Uterus (tissue), 4 donors: ENCODE data around the gene SBNO2. TPM values are rescaled to one million over a fixed set of nuclear protein-coding genes. Genes with fewer than 3 reads are reported as not detected.

ENCODE experiments used
- DNase-seq, 2 donors: peaks; one replicate each; pipeline ENCODE4 v3.0.0-alpha.2; 2019 to 2020
- H3K27ac ChIP-seq, 2 donors: fragments of 200-600 bp; sonication (generic); 1 replicate in 1 of 2; 2 replicates in 1 of 2; pipeline ENCODE4 v1.5.1; 2016 to 2018
- H3K27me3 ChIP-seq, 2 donors: fragments of 200-600 bp; sonication (generic); one replicate each; pipeline ENCODE4 v1.5.1; 2018 to 2019; ENCODE audit warnings: control low read depth in 1 of 2
- H3K36me3 ChIP-seq, 2 donors: fragments of 200-600 bp; sonication (generic); one replicate each; pipeline ENCODE4 v1.5.1; 2019; ENCODE audit warnings: control low read depth in 1 of 2
- H3K4me1 ChIP-seq, 2 donors: fragments of 200-600 bp; sonication (generic); one replicate each; pipeline ENCODE4 v1.5.1; 2018 to 2019; ENCODE audit warnings: control low read depth in 1 of 2
- H3K4me3 ChIP-seq, 2 donors: fragments of 200-600 bp; sonication (generic); 1 replicate in 1 of 2; 2 replicates in 1 of 2; pipeline ENCODE4 v1.5.1; 2018 to 2019; ENCODE audit warnings: mild to moderate bottlenecking in 1 of 2
- H3K9me3 ChIP-seq, 2 donors: fragments of 200-600 bp; sonication (generic); one replicate each; pipeline ENCODE4 v1.5.1; 2019; ENCODE audit warnings: control low read depth in 1 of 2
- CTCF ChIP-seq, 4 experiments: fragments of 200-600 bp in 2 of 4; fragments of 450-650 bp in 2 of 4; sonication (generic) in 2 of 4; IDR thresholded peaks; one replicate each; pipeline ENCODE4 v1.5.1; 2016 to 2019; ENCODE audit warnings: antibody characterized with exemption in 4 of 4, mild to moderate bottlenecking in 2 of 4, moderate library complexity in 1 of 4
- POLR2A ChIP-seq, 2 donors: fragments of 450-650 bp; IDR thresholded peaks; one replicate each; pipeline ENCODE4 v1.6.1; 2016; ENCODE audit warnings: antibody characterized with exemption in 2 of 2, mild to moderate bottlenecking in 1 of 2, moderate library complexity in 1 of 2
- intact Hi-C: fragments of 100-400 bp; cut with DNase I; formaldehyde crosslinking; loops from one replicate; pipeline ENCODE4 v1.15.1; 2023; ENCODE audit warnings: low total_unique reads
- total RNA-seq, 4 donors: library from RNA; depleted of rRNA in 3 of 4; stranded (reverse); fragments of >200 nt in 3 of 4; gene quantifications; one replicate each; pipeline versions ENCODE4 v1.1.0 to v1.2.4, GENCODE V29; 2014 to 2023
- donor health status: DM: yes; HTN: yes; CAD: no.

The SBNO2 gene
- total RNA-seq, 4 donors from 2014 or later: 4.4 to 107 (median 10.7) TPM

GRCh38 chr19:1082165-1082927, 91.7 kb downstream of the SBNO2 start:
- DNase-seq: no peak
- Histone ChIP-seq H3K9me3 (no peaks in the 10 kb centered on the region), H3K4me1 (peaks cover 0 to 13% of the 10 kb centered on the region in 2 donors), H3K27me3 (no peaks in the 10 kb centered on the region), H3K4me3 (no peak overlapping the region), H3K36me3 (no peaks in the 10 kb centered on the region), H3K27ac (no peak overlapping the region)
- TF ChIP-seq CTCF (IDR thresholded peaks at IDR 0.05): no peak
- no peak for TF ChIP-seq POLR2A (IDR thresholded peaks at IDR 0.05)
- intact Hi-C loops: loop anchor here (10.0 kb wide), 1 partner anchor 48 kb away; no protein-coding TSS in a partner anchor

DNA sequence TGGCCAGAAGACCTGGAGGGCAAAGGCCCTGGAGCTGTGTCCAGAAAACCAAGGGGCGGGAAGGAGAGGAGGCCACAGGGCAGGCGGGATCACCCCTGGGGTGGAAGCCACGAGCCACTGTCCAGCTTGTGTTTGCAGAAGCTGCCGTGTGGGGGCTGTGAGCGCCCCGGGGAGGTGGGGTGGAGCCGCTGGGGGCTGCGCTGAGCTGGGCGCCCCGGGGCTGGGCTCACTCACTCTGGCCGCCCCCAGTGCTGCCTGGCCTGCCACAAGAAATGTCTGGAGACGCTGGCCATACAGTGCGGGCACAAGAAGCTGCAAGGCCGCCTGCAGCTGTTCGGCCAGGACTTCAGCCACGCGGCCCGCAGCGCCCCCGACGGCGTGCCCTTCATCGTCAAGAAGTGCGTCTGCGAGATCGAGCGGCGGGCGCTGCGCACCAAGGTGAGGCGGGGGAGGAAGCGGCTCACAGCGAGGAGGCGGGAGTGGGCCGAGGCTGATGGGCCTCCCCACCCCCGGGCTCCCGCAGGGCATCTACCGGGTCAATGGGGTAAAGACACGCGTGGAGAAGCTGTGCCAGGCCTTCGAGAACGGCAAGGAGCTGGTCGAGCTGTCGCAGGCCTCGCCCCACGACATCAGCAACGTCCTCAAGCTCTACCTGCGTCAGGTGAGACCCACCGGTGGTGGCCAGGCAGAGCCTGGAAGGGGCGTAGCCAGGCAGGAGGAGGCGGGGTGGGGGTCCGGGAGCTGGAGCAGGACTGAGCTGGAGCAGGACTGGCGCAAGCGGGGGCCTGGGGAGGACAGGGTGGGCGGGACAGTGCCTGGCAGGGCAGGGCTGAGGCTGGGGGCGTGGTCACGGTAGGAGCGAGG, 92.5 kb downstream of the SBNO2 start:
- Histone ChIP-seq H3K27me3 (no peaks in the 10 kb centered on the region), H3K4me3 (no peak overlapping the region), H3K36me3 (no peaks in the 10 kb centered on the region), H3K27ac (no peak overlapping the region), H3K4me1 (peaks cover 0 to 13% of the 10 kb centered on the region in 2 donors), H3K9me3 (no peaks in the 10 kb centered on the region)
- intact Hi-C loops: loop anchor here (10.0 kb wide), 1 partner anchor 47 kb away; no protein-coding TSS in a partner anchor
- no peak for TF ChIP-seq POLR2A (IDR thresholded peaks at IDR 0.05)
- TF ChIP-seq CTCF (IDR thresholded peaks at IDR 0.05): no peak
- no peak for DNase-seq

GRCh38 chr19:1080360-1081161, 93.5 kb downstream of the SBNO2 start:
- Histone ChIP-seq H3K9me3 (no peaks in the 10 kb centered on the region), H3K4me3 (no peak overlapping the region), H3K27me3 (no peaks in the 10 kb centered on the region), H3K4me1 (peaks cover 0 to 13% of the 10 kb centered on the region in 2 donors), H3K36me3 (no peaks in the 10 kb centered on the region), H3K27ac (no peak overlapping the region)
- no peak for TF ChIP-seq CTCF (IDR thresholded peaks at IDR 0.05)
- TF ChIP-seq POLR2A (IDR thresholded peaks at IDR 0.05): no peak
- intact Hi-C loops: loop anchor here (10.0 kb wide), 1 partner anchor 46 kb away; no protein-coding TSS in a partner anchor
- no peak for DNase-seq

- no peak overlapping the region for H3K4me3 ChIP-seq
- no peaks in the 10 kb centered on the region for H3K27me3 ChIP-seq
- H3K9me3 ChIP-seq: no peaks in the 10 kb centered on the region
- no peak for DNase-seq
- H3K4me1 ChIP-seq: peaks cover 0 to 13% of the 10 kb centered on the region in 2 donors
- no peak for TF ChIP-seq POLR2A (IDR thresholded peaks at IDR 0.05)
- no peak for TF ChIP-seq CTCF (IDR thresholded peaks at IDR 0.05)
- H3K36me3 ChIP-seq: no peaks in the 10 kb centered on the region
- no peak overlapping the region for H3K27ac ChIP-seq
- intact Hi-C loops: loop anchor here (10.0 kb wide), 1 partner anchor 45 kb away; no protein-coding TSS in a partner anchor
Observed at GRCh38 chr19:1079566-1080111, 94.4 kb downstream of the SBNO2 start.
